ENCODE measurements around the gene TRIM65. TPM values are rescaled to one million over a fixed set of nuclear protein-coding genes. Genes with fewer than 3 reads are reported as not detected.

TRIM65 gene
- total RNA-seq, 2 donors from 2014 or later: 27.5 to 28.1 TPM

DNA sequence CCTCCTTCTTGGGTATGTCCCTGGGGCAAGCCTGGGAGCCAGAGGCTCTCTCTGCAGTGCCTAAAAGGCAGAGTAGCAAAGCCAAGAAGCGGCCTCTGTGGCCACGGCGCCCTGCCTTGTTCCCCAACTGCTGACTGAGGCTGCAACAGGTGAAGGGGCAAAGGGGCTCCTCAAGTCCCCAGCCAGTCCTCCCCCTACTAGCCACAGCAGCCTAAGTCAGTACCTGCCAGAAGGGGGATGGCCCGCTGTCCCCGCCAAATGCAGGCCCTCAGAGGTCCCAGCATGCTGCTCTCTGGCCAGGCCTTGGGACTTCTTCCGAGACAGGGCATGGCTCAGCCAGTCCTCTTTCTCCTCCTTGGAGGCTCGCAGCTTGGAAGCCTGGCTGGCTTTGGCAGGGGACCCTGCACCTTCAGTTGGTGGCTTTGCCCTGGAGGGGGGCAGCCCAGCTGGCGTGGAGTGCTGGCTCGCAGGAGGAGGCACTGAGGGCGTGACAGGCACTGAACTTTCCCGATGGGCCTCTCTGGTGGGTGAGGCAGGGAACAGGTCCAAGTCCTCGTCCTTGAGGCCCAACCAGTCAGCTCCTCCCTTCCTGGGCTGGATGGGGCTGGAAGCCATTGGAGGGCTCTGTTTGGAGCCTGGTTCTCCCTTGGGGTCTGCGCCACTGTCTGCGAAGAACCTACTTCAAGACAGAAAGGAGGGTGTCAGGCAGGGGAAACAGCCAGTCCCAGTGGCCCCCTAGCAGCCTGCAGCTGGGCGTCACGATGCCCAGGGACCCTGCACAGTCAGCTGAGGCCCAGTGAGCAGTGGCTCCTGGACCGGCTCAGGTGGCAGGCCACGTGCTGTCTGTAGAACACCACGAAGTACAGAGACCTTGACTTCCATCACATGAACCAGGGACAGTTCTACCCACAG is 26.5 kb upstream of the TRIM65 start:
- 71% methylated on average over 17 of the region's 19 CpGs for WGBS
- no peaks in the 10 kb centered on the region for H3K9me3 ChIP-seq
- H3K27me3 ChIP-seq (replicated peaks; ENCODE audit: insufficient read depth): no peaks in the 10 kb centered on the region
- H3K4me3 ChIP-seq: no peak overlapping the region
- H3K27ac ChIP-seq: no peak overlapping the region
- TF ChIP-seq POLR2A (IDR thresholded peaks at IDR 0.05) (no peak), POLR2AphosphoS5 (IDR thresholded peaks at IDR 0.05) (no peak)
- no peak for DNase-seq (ENCODE audit: low spot score)
- H3K36me3 ChIP-seq: no peaks in the 10 kb centered on the region
- no peaks in the 10 kb centered on the region for H3K4me1 ChIP-seq (replicated peaks)
- intact Hi-C loops (cut with DNase I): no loop called here

DNA sequence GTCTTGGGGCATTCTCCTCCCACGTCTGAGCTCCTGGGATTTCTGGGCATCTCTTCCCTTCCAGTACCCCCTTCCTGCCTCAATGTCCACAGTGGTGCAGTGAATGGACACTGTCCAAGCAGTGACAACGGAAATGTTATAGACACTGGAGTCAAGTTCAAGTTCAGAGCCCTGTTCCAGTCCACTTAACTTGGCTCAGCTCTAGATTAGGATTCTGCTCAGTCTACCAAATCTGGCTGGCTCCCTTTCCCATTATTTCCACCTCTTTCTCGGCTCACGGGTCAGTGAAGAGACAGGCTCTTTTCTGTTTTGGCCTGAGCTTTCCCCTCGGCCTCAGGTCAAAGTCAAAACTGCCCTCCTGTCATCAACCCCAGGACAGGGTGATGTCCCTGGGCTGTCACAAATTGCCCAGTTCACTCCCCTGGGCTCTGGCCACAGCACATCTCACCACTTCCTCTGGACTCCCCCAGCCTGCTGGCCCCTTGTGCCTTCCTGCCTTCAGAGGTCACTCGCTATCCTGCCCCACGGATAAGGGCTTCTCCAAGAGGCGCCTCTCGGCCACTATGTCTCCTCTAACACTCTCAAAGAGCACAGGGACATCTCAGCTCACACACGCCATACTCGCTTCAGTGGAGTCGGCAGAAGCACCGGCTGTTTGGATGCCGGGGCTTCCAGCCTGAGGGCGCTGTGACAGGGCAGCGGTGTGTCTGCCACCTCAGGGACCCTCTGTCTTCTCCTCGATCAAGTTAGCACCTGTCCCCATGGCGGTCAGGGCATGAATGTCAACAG is 25.6 kb upstream of the TRIM65 start:
- intact Hi-C loops (cut with DNase I): no loop called here
- no peaks in the 10 kb centered on the region for H3K9me3 ChIP-seq
- no peaks in the 10 kb centered on the region for H3K36me3 ChIP-seq
- no peaks in the 10 kb centered on the region for H3K4me1 ChIP-seq (replicated peaks)
- 86% methylated on average over 18 of the region's 18 CpGs for WGBS
- DNase-seq (ENCODE audit: low spot score): no peak
- no peak overlapping the region for H3K27ac ChIP-seq
- H3K27me3 ChIP-seq (replicated peaks; ENCODE audit: insufficient read depth): no peaks in the 10 kb centered on the region
- TF ChIP-seq, protein P1, sequence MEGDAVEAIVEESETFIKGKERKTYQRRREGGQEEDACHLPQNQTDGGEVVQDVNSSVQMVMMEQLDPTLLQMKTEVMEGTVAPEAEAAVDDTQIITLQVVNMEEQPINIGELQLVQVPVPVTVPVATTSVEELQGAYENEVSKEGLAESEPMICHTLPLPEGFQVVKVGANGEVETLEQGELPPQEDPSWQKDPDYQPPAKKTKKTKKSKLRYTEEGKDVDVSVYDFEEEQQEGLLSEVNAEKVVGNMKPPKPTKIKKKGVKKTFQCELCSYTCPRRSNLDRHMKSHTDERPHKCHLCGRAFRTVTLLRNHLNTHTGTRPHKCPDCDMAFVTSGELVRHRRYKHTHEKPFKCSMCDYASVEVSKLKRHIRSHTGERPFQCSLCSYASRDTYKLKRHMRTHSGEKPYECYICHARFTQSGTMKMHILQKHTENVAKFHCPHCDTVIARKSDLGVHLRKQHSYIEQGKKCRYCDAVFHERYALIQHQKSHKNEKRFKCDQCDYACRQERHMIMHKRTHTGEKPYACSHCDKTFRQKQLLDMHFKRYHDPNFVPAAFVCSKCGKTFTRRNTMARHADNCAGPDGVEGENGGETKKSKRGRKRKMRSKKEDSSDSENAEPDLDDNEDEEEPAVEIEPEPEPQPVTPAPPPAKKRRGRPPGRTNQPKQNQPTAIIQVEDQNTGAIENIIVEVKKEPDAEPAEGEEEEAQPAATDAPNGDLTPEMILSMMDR (IDR thresholded peaks at IDR 0.05): no peak
- TF ChIP-seq POLR2AphosphoS5 (IDR thresholded peaks at IDR 0.05): no peak
- no peak for TF ChIP-seq POLR2A (IDR thresholded peaks at IDR 0.05)
- H3K4me3 ChIP-seq: no peak overlapping the region

DNA sequence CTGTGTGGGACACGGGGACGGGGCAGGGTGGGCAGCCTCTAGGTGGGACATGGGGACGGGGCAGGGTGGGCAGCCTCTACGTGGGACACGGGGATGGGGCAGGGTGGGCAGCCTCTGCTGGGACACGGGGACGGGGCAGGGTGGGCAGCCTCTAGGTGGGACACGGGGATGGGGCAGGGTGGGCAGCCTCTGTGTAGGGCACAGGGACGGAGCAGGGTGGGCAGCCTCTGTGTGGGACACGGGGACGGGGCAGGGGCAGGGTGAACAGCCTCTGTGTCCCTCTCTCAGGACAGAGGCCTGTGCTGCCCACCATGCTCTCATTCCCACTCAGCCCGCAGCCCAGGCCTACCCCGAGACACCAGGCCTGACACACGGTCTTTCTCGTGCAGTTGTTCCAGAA is 24.8 kb upstream of the TRIM65 start:
- Histone ChIP-seq H3K4me1 (replicated peaks) (no peaks in the 10 kb centered on the region), H3K27ac (no peak overlapping the region), H3K27me3 (replicated peaks; ENCODE audit: insufficient read depth) (no peaks in the 10 kb centered on the region), H3K36me3 (no peaks in the 10 kb centered on the region), H3K4me3 (no peak overlapping the region), H3K9me3 (no peaks in the 10 kb centered on the region)
- TF ChIP-seq, protein P1 (IDR thresholded peaks at IDR 0.05): no peak
- 90% methylated on average over 15 of the region's 15 CpGs for WGBS
- intact Hi-C loops (cut with DNase I): no loop called here
- no peak for DNase-seq (ENCODE audit: low spot score)

DNA sequence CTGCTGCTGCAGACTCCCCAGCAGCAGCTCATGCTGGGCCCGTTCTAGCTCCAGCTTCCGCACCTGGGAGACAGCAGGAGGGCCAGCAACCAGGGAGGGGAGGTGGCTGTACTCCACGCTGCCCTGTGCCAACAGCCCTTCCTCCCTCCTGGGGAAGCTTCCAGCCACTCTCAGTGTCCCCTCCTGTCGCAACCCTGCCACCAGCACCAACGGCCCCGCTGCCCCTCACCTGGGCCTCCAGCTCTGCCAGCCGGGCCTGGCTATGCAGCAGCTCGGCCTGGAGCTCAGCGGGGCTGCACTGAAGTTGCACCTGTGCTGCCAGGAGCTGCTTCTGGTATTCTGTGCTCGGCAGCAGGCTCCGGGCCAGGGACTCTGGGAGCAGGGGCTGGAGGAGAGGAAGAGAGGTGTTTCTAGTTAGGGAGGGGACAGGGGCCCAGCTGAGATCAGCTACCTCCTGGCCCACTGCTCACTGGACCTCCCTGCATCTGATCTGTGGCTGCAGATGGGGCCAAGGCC is 23.4 kb upstream of the TRIM65 start:
- intact Hi-C loops (cut with DNase I): no loop called here
- no peak for DNase-seq (ENCODE audit: low spot score)
- H3K4me3 ChIP-seq: no peak overlapping the region
- no peaks in the 10 kb centered on the region for H3K4me1 ChIP-seq (replicated peaks)
- H3K27me3 ChIP-seq (replicated peaks; ENCODE audit: insufficient read depth): no peaks in the 10 kb centered on the region
- TF ChIP-seq POLR2A (IDR thresholded peaks at IDR 0.05): no peak
- TF ChIP-seq POLR2AphosphoS5 (IDR thresholded peaks at IDR 0.05): no peak
- TF ChIP-seq, protein P1 (IDR thresholded peaks at IDR 0.05): no peak
- H3K36me3 ChIP-seq: no peaks in the 10 kb centered on the region
- H3K27ac ChIP-seq: no peak overlapping the region
- WGBS: 94% methylated on average over 11 of the region's 11 CpGs
- no peaks in the 10 kb centered on the region for H3K9me3 ChIP-seq

DNA sequence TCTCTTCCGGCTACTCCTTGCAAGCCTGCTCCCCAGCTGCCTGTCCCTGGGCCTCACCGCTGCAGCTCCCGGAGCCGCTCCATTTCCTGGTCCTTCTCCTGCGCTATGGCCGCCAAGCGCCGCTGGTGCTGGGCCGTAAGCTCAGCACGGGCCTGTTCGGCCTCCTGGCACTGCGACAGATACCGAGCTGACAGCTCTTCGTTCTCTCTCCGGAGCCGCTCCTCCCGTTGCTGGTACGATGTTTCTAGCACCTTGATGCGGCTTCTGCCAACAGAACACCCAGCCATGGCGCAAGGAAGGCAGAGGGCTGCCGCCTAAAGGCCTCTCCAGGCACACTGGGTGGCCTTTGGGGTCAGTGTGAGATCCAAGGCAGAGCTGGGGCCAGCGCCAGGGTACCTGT is 22.9 kb upstream of the TRIM65 start:
- H3K27ac ChIP-seq: no peak overlapping the region
- H3K36me3 ChIP-seq: no peaks in the 10 kb centered on the region
- 94% methylated on average over 22 of the region's 22 CpGs for WGBS
- H3K4me3 ChIP-seq: no peak overlapping the region
- TF ChIP-seq, protein P1 (IDR thresholded peaks at IDR 0.05): no peak
- no peak for TF ChIP-seq POLR2AphosphoS5 (IDR thresholded peaks at IDR 0.05)
- no peak for TF ChIP-seq POLR2A (IDR thresholded peaks at IDR 0.05)
- DNase-seq (ENCODE audit: low spot score): no peak
- H3K27me3 ChIP-seq (replicated peaks; ENCODE audit: insufficient read depth): no peaks in the 10 kb centered on the region
- intact Hi-C loops (cut with DNase I): no loop called here
- H3K9me3 ChIP-seq: no peaks in the 10 kb centered on the region
- no peaks in the 10 kb centered on the region for H3K4me1 ChIP-seq (replicated peaks)
